Breast epithelium (tissue), 3 donors: ENCODE data around the gene OR9A4.

Experiments used
- CTCF ChIP-seq, 3 donors: fragments of 450-650 bp; IDR thresholded peaks; one replicate each; pipeline ENCODE4 v1.5.1; 2016 to 2017; ENCODE audit warnings: antibody characterized with exemption in 3 of 3, mild to moderate bottlenecking in 3 of 3, moderate library complexity in 3 of 3
- POLR2A ChIP-seq: fragments of 450-650 bp; IDR thresholded peaks from one replicate; pipeline ENCODE4 v1.6.1; 2016; ENCODE audit warnings: antibody characterized with exemption, mild to moderate bottlenecking, moderate library complexity

- TF ChIP-seq CTCF (IDR thresholded peaks at IDR 0.05) (no peak), POLR2A (no peak)
Observed at GRCh38 chr7:141911391-141911790, 4.8 kb upstream of the OR9A4 start.
